ENCODE measurements around the gene FCGR1A. TPM values are rescaled to one million over a fixed set of nuclear protein-coding genes. Genes with fewer than 3 reads are reported as not detected.
A peak's percentile ranks its signal among the peaks of the same experiment; 100 is the strongest.
"Not testable (repeated sequence)": the region's sequence is repeated elsewhere in the genome, so short reads cannot be mapped to it uniquely, and the experiment has no call there.

The FCGR1A gene
- total RNA-seq, 2 donors from 2014 or later: 4.1 to 5.7 TPM

GRCh38 chr1:149812893-149813801, 30.7 kb downstream of the FCGR1A start:
- ATAC-seq (peak; percentile 70 to 77), DNase-seq (peak; percentile 22)
- intact Hi-C loops (cut with DNase I): not testable (repeated sequence)

GRCh38 chr1:149820387-149820786, 37.9 kb downstream of the FCGR1A start:
- ATAC-seq; DNase-seq; intact Hi-C loops (cut with DNase I): not testable (repeated sequence)

DNA sequence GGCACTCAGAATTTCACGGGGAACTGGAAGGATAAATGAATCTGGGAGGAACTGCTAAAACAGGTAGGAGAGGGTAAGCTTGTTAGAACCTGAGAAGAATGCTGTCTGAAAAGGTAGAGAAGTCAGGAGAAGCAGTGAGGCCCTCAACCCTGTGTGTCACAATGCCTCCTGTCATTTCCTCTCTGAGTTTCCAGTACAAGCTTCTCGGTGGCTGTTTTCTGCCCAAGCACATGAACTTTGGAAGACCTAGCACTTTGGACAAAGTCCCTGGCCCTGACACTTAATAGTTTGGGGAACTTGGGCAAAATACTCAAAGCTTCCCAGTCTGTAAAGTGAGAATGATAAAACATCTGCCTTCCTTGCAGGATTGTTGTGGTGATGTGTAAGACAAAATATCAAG, 44.1 kb downstream of the FCGR1A start:
- peak in 1 of 2 donors; percentile 58 for ATAC-seq
- intact Hi-C loops (cut with DNase I): not testable (repeated sequence)

GRCh38 chr1:149831764-149832315, 49.3 kb downstream of the FCGR1A start:
- DNase-seq; intact Hi-C loops (cut with DNase I): not testable (repeated sequence)
- peak; percentile 50 to 64 for ATAC-seq

More for the DNA sequence above, 44.1 kb downstream of the FCGR1A start:
- DNase-seq: not testable (repeated sequence)

GRCh38 chr1:149832316-149833126, 50.0 kb downstream of the FCGR1A start:
- intact Hi-C loops (cut with DNase I); DNase-seq: not testable (repeated sequence)
- ATAC-seq: peak; percentile 88 to 90

- DNase-seq; intact Hi-C loops (cut with DNase I): not testable (repeated sequence)
- ATAC-seq: peak in 1 of 2 donors; percentile 7
Measured at GRCh38 chr1:149833144-149833543, 50.6 kb downstream of the FCGR1A start.

DNA sequence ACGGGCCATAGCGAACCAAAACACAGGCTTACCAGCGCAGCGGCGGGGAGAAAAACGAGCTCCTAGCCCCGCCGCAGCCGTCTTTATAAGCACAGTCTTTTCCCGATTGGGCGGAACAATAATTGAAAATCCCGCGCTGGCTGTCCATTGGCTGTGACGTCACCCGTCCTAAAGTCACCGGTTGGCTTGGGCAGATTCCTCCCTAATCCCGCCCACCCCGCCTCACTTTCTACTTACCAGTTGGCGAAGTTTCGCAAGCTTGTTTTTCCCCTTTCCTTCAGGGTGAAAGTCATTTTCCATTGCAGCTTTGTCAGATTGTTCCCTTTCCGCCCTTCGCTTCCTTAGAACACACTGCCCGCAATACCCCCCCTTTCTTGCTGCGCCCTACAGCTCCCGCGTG, 58.7 kb downstream of the FCGR1A start:
- DNase-seq; intact Hi-C loops (cut with DNase I): not testable (repeated sequence)
- ATAC-seq: peak; percentile 68 to 72

Other genes starting within 250 kb of the FCGR1A start
- not detected for gene PPIAL4C, start 198.8 kb upstream of the FCGR1A start, total RNA-seq
- gene BOLA1, start 116.9 kb downstream of the FCGR1A start, total RNA-seq: 10 to 100 TPM; 13.0 to 16.0 TPM
- gene SV2A, start 135.2 kb downstream of the FCGR1A start, total RNA-seq: 1 to 10 TPM in 1 of 2 donors, under 1 TPM in 1; 0.71 to 1.5 TPM
- 10 to 100 TPM; 25.4 to 30.7 TPM for gene SF3B4, start 145.1 kb downstream of the FCGR1A start, total RNA-seq
- gene MTMR11, start 154.2 kb downstream of the FCGR1A start, total RNA-seq: 1 to 10 TPM; 3.9 to 6.0 TPM
- 10 to 100 TPM; 20.3 to 21.4 TPM for gene OTUD7B, start 228.0 kb downstream of the FCGR1A start, total RNA-seq